ENCODE measurements around the gene SPCS2.
"Not testable (repeated sequence)": the region's sequence is repeated elsewhere in the genome, so short reads cannot be mapped to it uniquely, and the experiment has no call there.

SPCS2 gene

DNA sequence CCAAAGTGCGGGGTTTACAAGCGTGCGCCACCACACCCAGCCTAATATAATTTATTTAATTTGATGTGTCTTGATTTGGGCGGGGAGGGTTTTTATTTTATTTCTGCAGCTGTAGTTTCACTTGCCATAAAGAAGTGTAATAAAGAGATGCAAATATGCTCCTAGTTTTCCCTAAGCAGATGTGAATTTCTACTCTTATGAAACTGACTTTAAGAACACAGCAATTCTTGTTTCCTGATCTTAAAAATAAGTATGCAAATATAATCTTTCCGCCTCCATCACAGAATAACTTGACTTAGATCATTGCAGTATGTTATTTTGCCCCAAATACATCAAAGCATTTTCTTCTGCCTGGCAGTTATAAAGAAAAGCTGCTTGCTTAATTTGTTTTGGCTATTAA is 4.4 kb downstream of the SPCS2 start:
- Histone ChIP-seq H3K27me3 (ENCODE audit: insufficient read depth, low read depth) (no peaks in the 10 kb centered on the region), H3K36me3 (ENCODE audit: insufficient read depth) (no peaks in the 10 kb centered on the region; the same call in 1 of the 2 replicates), H3K9ac (no peak overlapping the region), H2AFZ (ENCODE audit: low read depth) (no peak overlapping the region), H3K4me2 (no peak overlapping the region), H3K4me1 (ENCODE audit: low read depth, poor library complexity, severe bottlenecking) (peaks cover 46% of the 10 kb centered on the region), H3K4me3 (IDR thresholded peaks at IDR 0.05; ENCODE audit: insufficient read depth, low read depth, low read length) (no peak overlapping the region), H3K27ac (no peak overlapping the region), H4K20me1 (ENCODE audit: insufficient read depth) (no peaks in the 10 kb centered on the region; the same call in 1 of the 2 replicates), H3K79me2 (ENCODE audit: insufficient read depth, low read depth) (peaks cover 94% of the 10 kb centered on the region)
- TF ChIP-seq, protein P1, sequence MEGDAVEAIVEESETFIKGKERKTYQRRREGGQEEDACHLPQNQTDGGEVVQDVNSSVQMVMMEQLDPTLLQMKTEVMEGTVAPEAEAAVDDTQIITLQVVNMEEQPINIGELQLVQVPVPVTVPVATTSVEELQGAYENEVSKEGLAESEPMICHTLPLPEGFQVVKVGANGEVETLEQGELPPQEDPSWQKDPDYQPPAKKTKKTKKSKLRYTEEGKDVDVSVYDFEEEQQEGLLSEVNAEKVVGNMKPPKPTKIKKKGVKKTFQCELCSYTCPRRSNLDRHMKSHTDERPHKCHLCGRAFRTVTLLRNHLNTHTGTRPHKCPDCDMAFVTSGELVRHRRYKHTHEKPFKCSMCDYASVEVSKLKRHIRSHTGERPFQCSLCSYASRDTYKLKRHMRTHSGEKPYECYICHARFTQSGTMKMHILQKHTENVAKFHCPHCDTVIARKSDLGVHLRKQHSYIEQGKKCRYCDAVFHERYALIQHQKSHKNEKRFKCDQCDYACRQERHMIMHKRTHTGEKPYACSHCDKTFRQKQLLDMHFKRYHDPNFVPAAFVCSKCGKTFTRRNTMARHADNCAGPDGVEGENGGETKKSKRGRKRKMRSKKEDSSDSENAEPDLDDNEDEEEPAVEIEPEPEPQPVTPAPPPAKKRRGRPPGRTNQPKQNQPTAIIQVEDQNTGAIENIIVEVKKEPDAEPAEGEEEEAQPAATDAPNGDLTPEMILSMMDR (conservative IDR thresholded peaks at IDR 0.05; ENCODE audit: low read depth, low read length), result no peak

DNA sequence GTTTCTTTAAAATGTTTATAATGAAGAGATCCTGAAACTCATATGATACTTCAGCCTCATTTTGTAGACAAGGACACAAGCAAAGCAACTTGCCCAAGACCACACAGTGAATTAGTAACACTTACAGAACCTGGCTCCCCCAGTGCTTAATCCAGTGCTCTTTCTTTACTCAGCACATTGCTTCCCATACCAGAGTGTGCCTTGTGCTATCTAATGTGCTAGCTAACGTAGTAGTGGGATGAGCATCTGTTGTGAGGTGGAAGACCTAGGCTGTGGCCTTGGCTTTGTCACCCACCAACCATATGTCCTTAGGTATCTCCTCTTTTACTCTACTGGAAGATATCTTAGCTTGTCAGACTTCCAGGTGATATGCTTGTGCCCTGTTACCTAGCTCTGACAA is 5.1 kb downstream of the SPCS2 start:
- Histone ChIP-seq H3K27ac (no peak overlapping the region), H2AFZ (ENCODE audit: low read depth) (no peak overlapping the region), H3K79me2 (ENCODE audit: insufficient read depth, low read depth) (peaks cover 96% of the 10 kb centered on the region), H3K4me2 (no peak overlapping the region), H3K9ac (no peak overlapping the region), H3K36me3 (ENCODE audit: insufficient read depth) (no peaks in the 10 kb centered on the region; the same call in 1 of the 2 replicates), H3K4me3 (IDR thresholded peaks at IDR 0.05; ENCODE audit: insufficient read depth, low read depth, low read length) (no peak overlapping the region), H3K27me3 (ENCODE audit: insufficient read depth, low read depth) (no peaks in the 10 kb centered on the region), H3K4me1 (ENCODE audit: low read depth, poor library complexity, severe bottlenecking) (peaks cover 46% of the 10 kb centered on the region), H4K20me1 (ENCODE audit: insufficient read depth) (no peaks in the 10 kb centered on the region; the same call in 1 of the 2 replicates)
- TF ChIP-seq, protein P1 (conservative IDR thresholded peaks at IDR 0.05; ENCODE audit: low read depth, low read length), result no peak

DNA sequence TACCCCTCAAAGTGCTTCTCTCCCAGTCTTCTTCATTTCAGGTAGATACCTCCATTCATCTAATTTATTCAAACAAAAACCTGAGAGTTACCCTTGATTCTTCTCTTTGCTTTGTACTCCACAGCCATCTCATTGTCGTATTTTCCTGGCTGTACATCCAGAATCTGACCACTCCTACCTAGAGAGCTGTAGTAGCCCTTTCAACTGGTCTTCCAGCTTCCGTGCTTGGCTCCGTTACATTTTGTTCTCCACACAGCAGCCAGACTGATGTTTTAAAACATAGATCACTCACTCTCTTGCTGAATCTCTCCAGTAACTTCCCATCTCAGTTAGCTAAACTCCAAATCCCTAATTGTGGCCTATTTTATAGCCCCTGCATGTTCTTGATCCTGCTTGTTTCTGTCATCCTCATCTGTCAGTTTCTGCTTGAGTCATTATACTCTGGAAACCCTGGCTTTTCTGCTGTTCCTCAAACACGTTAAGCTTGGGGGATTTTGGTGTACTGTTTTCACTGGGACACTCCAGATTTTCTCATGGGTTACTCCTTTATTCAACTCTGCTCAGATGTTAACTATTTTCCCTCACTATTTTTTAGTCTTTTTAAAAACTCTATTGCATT is 7.4 kb downstream of the SPCS2 start:
- no peak overlapping the region for H3K4me2 ChIP-seq
- no peak overlapping the region for H3K9ac ChIP-seq
- H3K79me2 ChIP-seq (ENCODE audit: insufficient read depth, low read depth), result peaks cover 96% of the 10 kb centered on the region
- no peak overlapping the region for H3K4me3 ChIP-seq (IDR thresholded peaks at IDR 0.05; ENCODE audit: insufficient read depth, low read depth, low read length)
- TF ChIP-seq, protein P1 (conservative IDR thresholded peaks at IDR 0.05; ENCODE audit: low read depth, low read length), result no peak
- no peaks in the 10 kb centered on the region; the same call in 1 of the 2 replicates for H3K36me3 ChIP-seq (ENCODE audit: insufficient read depth)
- H2AFZ ChIP-seq (ENCODE audit: low read depth), result no peak overlapping the region
- H3K4me1 ChIP-seq (ENCODE audit: low read depth, poor library complexity, severe bottlenecking), result peaks cover 35% of the 10 kb centered on the region
- H3K27me3 ChIP-seq (ENCODE audit: insufficient read depth, low read depth), result no peaks in the 10 kb centered on the region
- peaks cover 7% of the 10 kb centered on the region for H4K20me1 ChIP-seq (ENCODE audit: insufficient read depth)
- no peak overlapping the region for H3K27ac ChIP-seq

DNA sequence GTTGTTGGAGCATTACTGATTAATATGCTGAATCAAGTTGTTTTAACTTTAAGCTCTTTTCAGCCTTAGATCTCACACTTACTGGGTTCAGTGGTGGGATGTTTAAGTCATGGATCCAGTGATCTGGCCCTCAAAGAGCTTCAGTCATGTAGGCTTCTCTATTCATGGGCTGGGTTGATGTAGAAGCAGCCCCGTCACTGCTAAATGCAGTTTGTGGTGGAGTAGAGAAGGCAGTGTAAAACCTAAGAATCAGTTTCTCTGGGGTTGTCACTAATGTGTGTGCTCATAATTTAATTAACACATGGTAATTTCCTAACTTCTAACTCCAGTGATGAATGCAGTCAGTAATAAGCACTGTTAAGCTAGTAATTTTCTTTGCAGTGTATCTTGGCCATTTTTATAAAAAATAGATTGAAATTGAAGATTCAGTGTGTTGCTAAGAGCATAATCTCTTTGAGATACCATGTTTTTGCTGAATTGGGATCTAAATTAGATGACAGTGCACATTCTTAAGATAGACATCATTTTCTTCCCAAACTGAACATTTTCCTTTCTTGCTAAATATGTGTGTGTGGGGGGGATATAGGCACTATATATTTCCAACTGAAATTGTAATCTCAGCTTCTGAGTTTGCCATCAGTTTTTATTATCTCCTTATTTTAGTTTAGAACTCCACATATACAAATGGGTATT is 9.0 kb downstream of the SPCS2 start:
- Histone ChIP-seq H2AFZ (ENCODE audit: low read depth) (no peak overlapping the region), H3K9ac (no peak overlapping the region), H3K36me3 (ENCODE audit: insufficient read depth) (no peaks in the 10 kb centered on the region; the same call in 1 of the 2 replicates), H4K20me1 (ENCODE audit: insufficient read depth) (peaks cover 17% of the 10 kb centered on the region), H3K4me2 (peak overlapping the region; percentile 0; the same call in 1 of the 2 replicates), H3K27me3 (ENCODE audit: insufficient read depth, low read depth) (no peaks in the 10 kb centered on the region), H3K27ac (no peak overlapping the region), H3K4me1 (ENCODE audit: low read depth, poor library complexity, severe bottlenecking) (peaks cover 20% of the 10 kb centered on the region), H3K79me2 (ENCODE audit: insufficient read depth, low read depth) (peaks cover 96% of the 10 kb centered on the region), H3K4me3 (IDR thresholded peaks at IDR 0.05; ENCODE audit: insufficient read depth, low read depth, low read length) (no peak overlapping the region)
- TF ChIP-seq, protein P1 (conservative IDR thresholded peaks at IDR 0.05; ENCODE audit: low read depth, low read length), result no peak

DNA sequence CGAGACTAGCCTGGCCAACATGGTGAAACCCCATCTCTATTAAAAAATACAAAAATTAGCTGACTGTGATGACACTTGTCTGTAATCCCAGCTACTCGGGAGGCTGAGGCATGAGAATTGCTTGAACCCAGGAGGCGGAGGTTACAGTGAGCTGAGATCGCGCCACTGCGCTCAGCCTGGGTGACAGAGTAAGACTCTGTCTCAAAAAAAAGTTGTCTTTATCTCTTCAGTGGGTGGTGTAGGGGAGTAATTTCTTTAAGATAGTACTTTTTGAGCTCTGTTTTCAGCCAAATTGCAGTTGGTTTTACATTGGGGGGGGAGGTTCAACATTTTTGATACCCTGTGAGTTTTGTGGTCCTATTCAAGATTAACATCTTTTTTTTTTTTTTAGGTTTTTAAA is 11.1 kb downstream of the SPCS2 start:
- H3K27me3 ChIP-seq (ENCODE audit: insufficient read depth, low read depth); H3K9ac ChIP-seq; H3K36me3 ChIP-seq (ENCODE audit: insufficient read depth); H3K4me3 ChIP-seq (IDR thresholded peaks at IDR 0.05; ENCODE audit: insufficient read depth, low read depth, low read length); H3K4me2 ChIP-seq; H2AFZ ChIP-seq (ENCODE audit: low read depth); H3K27ac ChIP-seq: not testable (repeated sequence)
- Histone ChIP-seq H4K20me1 (ENCODE audit: insufficient read depth) (peaks cover 30% of the 10 kb centered on the region), H3K79me2 (ENCODE audit: insufficient read depth, low read depth) (peaks cover 94% of the 10 kb centered on the region), H3K4me1 (ENCODE audit: low read depth, poor library complexity, severe bottlenecking) (peaks cover 13% of the 10 kb centered on the region)
